HepG2 (cell line): ENCODE data around the gene EYA2. TPM values are rescaled to one million over a fixed set of nuclear protein-coding genes. Genes with fewer than 3 reads are reported as not detected.

Experiments
- ATAC-seq: fragments of 200-7000 bp; cut with Tn5 transposase; 3 replicates; pipeline ENCODE4 v1.9.1; 2020; ENCODE audit warnings: mild to moderate bottlenecking, moderate library complexity
- BruUV-seq: library from RNA; stranded (reverse); fragments of 400-500 nt; replicated peaks from 2 replicates; lab custom pipeline; 2021; lab: Mats Ljungman, UMichigan
- CTCF ChIA-PET: fragments of 300-600 bp; formaldehyde crosslinking; extraction: SDS; loops from one replicate; lab custom pipeline; 2021; ENCODE audit warnings: low total read pairs, inconsistent platforms, low intra/inter-chr PET ratio; lab: Yijun Ruan, JAX
- POLR2A ChIA-PET: fragments of 350-600 bp; sonication (Branson Sonifier 250); formaldehyde crosslinking; loops from one replicate; lab custom pipeline; 2020; ENCODE audit warnings: antibody characterized with exemption, inconsistent platforms; lab: Yijun Ruan, JAX
- DNase-seq: peaks from one replicate; pipeline ENCODE4 v3.0.0-alpha.2; 2015; ENCODE audit warnings: low spot score
- FAIRE-seq: peaks from 3 replicates; lab custom pipeline; 2011; peaks lifted over from hg19 to GRCh38; lab: Jason Lieb, UNC
- H2AFZ ChIP-seq: one replicate; pipeline ENCODE4 v1.6.1; 2011; ENCODE audit warnings: low read length, inconsistent platforms
- H3K27ac ChIP-seq: fragments of 300-600 bp; 3 replicates; pipeline ENCODE4 v1.8.0; 2011; ENCODE audit warnings: mixed run types, mild to moderate bottlenecking, mixed read lengths, low read length, inconsistent platforms; ENCODE audit not compliant: insufficient read depth; ENCODE audit errors: extremely low read length
- H3K27me3 ChIP-seq, 2 experiments: fragments of 200-600 bp in 1 of 2; 2 replicates in 1 of 2; 3 replicates in 1 of 2; pipeline versions ENCODE4 v1.6.0 to v1.8.0; 2011; ENCODE audit warnings: low read length in 2 of 2, mild to moderate bottlenecking in 2 of 2, moderate library complexity in 2 of 2, inconsistent platforms in 1 of 2; ENCODE audit not compliant: insufficient read depth in 2 of 2, control insufficient read depth in 1 of 2
- H3K36me3 ChIP-seq, 2 experiments: fragments of 200-600 bp in 1 of 2; replicated peaks in 1 of 2; 2 replicates in 1 of 2; 3 replicates in 1 of 2; pipeline versions ENCODE4 v1.5.1 to v1.8.0; 2011; ENCODE audit warnings: low read length in 2 of 2, inconsistent platforms in 1 of 2; ENCODE audit not compliant: insufficient read depth in 2 of 2, control insufficient read depth in 1 of 2
- H3K4me1 ChIP-seq: 2 replicates; pipeline ENCODE4 v1.5.1; 2012; ENCODE audit warnings: low read length, inconsistent platforms; ENCODE audit not compliant: insufficient read depth
- H3K4me2 ChIP-seq: 2 replicates; pipeline ENCODE4 v1.6.0; 2011; ENCODE audit warnings: low read depth, low read length, inconsistent platforms
- H3K4me3 ChIP-seq, 3 experiments: fragments of 200-600 bp in 1 of 3; sonication (generic), shearing (Covaris generic) in 1 of 3; replicated peaks in 1 of 3; 2 replicates each; pipeline ENCODE4 v1.5.1; 2011 to 2016; ENCODE audit warnings: low read length in 3 of 3, inconsistent platforms in 2 of 3, low read depth in 2 of 3, mild to moderate bottlenecking in 2 of 3, control low read depth in 1 of 3, mixed read lengths in 1 of 3; ENCODE audit not compliant: insufficient read depth in 1 of 3
- H3K79me2 ChIP-seq: one replicate; pipeline ENCODE4 v1.6.1; 2011; ENCODE audit warnings: low read length, inconsistent platforms; ENCODE audit not compliant: insufficient read depth
- H3K9ac ChIP-seq: 2 replicates; pipeline ENCODE4 v1.6.0; 2011; ENCODE audit warnings: mild to moderate bottlenecking, low read depth, low read length, inconsistent platforms; ENCODE audit not compliant: insufficient read depth
- H3K9me3 ChIP-seq: 2 replicates; pipeline ENCODE4 v1.5.1; 2012; ENCODE audit warnings: mild to moderate bottlenecking, low read length
- H4K20me1 ChIP-seq: 2 replicates; pipeline ENCODE4 v1.6.0; 2011; ENCODE audit warnings: inconsistent platforms, mild to moderate bottlenecking, low read length, moderate library complexity; ENCODE audit not compliant: insufficient read depth
- AGO2 ChIP-seq: fragments of 200-400 bp; formaldehyde crosslinking; optimal IDR thresholded peaks from 2 replicates; pipeline ENCODE3; 2017; ENCODE audit warnings: mild to moderate bottlenecking, low read depth, low read length, moderate library complexity
- BRCA1 ChIP-seq: sonication (generic); formaldehyde crosslinking; IDR thresholded peaks from 2 replicates; pipeline ENCODE4 v1.4.0; 2020; ENCODE audit warnings: missing genetic modification reagents
- KLF6 ChIP-seq: IDR thresholded peaks from 2 replicates; pipeline ENCODE4 v1.8.0; 2016; ENCODE audit warnings: missing biosample characterization, missing genetic modification reagents
- NFE2L1 ChIP-seq: sonication (generic); formaldehyde crosslinking; IDR thresholded peaks from 2 replicates; pipeline ENCODE4 v1.4.0; 2020; ENCODE audit warnings: missing genetic modification reagents, mild to moderate bottlenecking, borderline replicate concordance
- POLR2G ChIP-seq: fragments of 200-400 bp; formaldehyde crosslinking; IDR thresholded peaks from 2 replicates; pipeline ENCODE4 v1.6.1; 2018; ENCODE audit warnings: mild to moderate bottlenecking, low read depth, low read length, moderate library complexity
- RBM22 ChIP-seq: fragments of 200-400 bp; formaldehyde crosslinking; optimal IDR thresholded peaks from 2 replicates; pipeline ENCODE3; 2017; ENCODE audit warnings: mild to moderate bottlenecking, low read length, moderate library complexity
- TBX3 ChIP-seq: fragments of 450-650 bp; IDR thresholded peaks from 2 replicates; pipeline ENCODE4 v1.6.1; 2017; ENCODE audit warnings: antibody characterized with exemption, mild to moderate bottlenecking, inconsistent platforms, borderline replicate concordance
- TCF7 ChIP-seq: sonication (generic); IDR thresholded peaks from 2 replicates; pipeline ENCODE4 v1.6.1; 2016; ENCODE audit warnings: antibody characterized with exemption, low read depth
- ZBTB38 ChIP-seq: sonication (generic); formaldehyde crosslinking; IDR thresholded peaks from 2 replicates; pipeline ENCODE4 v1.5.1; 2020; ENCODE audit warnings: mild to moderate bottlenecking, missing genetic modification reagents
- ZNF547 ChIP-seq: sonication (generic); formaldehyde crosslinking; IDR thresholded peaks from 2 replicates; pipeline ENCODE4 v1.5.1; 2020; ENCODE audit warnings: mild to moderate bottlenecking, missing genetic modification reagents
- ZNF644 ChIP-seq: IDR thresholded peaks from 2 replicates; pipeline ENCODE4 v1.6.1; 2016; ENCODE audit warnings: low read depth
- WGBS: methylation state at CpG from one replicate; pipeline ENCODE4 v1.1.6; 2017; ENCODE audit warnings: low lambda C conversion rate; 5-methylcytosine and 5-hydroxymethylcytosine counted together
- in situ Hi-C: cut with HindIII; loops from 2 replicates; pipeline ENCODE4 v1.10.0; 2017; ENCODE audit warnings: low pct_unique_long_range_greater_than_20kb; ENCODE audit not compliant: extremely low pct_ligation_motif_present
- intact Hi-C: fragments of 100-400 bp; cut with micrococcal nuclease; formaldehyde crosslinking; loops from one replicate; pipeline ENCODE4 v1.10.0; 2022; ENCODE audit not compliant: unreplicated experiment
- polyA plus RNA-seq, 8 experiments: library from polyadenylated mRNA; depleted of rRNA in 3 of 8; stranded (reverse) in 7 of 8; unstranded in 1 of 8; fragments of >200 nt; fragmentation: Illumina TruSeq in 4 of 8; extraction: Trizol in 4 of 8; gene quantifications; 2 replicates each; pipeline versions ENCODE4 v1.2.1 to v1.2.3, GENCODE V29; 2011 to 2016; ENCODE audit warnings: low read depth in 4 of 8, missing spikeins in 1 of 8, mixed read lengths in 1 of 8; ENCODE audit not compliant: insufficient read depth in 1 of 8
- total RNA-seq, 5 experiments: library from RNA; depleted of rRNA; stranded (reverse); fragments of >200 nt; fragmentation: Illumina TruSeq; extraction: Trizol; gene quantifications; 2 replicates each; pipeline ENCODE4 v1.2.3, GENCODE V29; 2016; ENCODE audit warnings: low read depth in 1 of 5
- TF ChIP-seq, protein P1 (sequence below): sonication (generic); formaldehyde crosslinking; IDR thresholded peaks from 2 replicates; pipeline ENCODE4 v1.4.0; 2020; ENCODE audit warnings: mild to moderate bottlenecking, low read depth, missing genetic modification reagents
- TF ChIP-seq, protein P2 (sequence below): sonication (generic); formaldehyde crosslinking; IDR thresholded peaks from 2 replicates; pipeline ENCODE4 v1.5.1; 2020; ENCODE audit warnings: mild to moderate bottlenecking, missing genetic modification reagents, moderate library complexity

The EYA2 gene
- total and polyA plus RNA-seq, 2 of the 13 experiments (the other 11 are each of a cell fraction or from before 2014, with no cell fraction given) = not detected

- TF ChIP-seq ZNF644 (CRISPR knock-in tag) (0 out of 2 replicates have a peak, but pooled peaks have one; percentile 47), KLF6 (CRISPR knock-in tag) (no peak), NFE2L1 (CRISPR knock-in tag) (peak; percentile 59; the same call in 1 of the 2 replicates), TBX3 (no peak), TCF7 (no peak), AGO2 (peak; percentile 59), RBM22 (peak; percentile 94)
- TF ChIP-seq, protein P1, sequence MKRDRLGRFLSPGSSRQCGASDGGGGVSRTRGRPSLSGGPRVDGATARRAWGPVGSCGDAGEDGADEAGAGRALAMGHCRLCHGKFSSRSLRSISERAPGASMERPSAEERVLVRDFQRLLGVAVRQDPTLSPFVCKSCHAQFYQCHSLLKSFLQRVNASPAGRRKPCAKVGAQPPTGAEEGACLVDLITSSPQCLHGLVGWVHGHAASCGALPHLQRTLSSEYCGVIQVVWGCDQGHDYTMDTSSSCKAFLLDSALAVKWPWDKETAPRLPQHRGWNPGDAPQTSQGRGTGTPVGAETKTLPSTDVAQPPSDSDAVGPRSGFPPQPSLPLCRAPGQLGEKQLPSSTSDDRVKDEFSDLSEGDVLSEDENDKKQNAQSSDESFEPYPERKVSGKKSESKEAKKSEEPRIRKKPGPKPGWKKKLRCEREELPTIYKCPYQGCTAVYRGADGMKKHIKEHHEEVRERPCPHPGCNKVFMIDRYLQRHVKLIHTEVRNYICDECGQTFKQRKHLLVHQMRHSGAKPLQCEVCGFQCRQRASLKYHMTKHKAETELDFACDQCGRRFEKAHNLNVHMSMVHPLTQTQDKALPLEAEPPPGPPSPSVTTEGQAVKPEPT = peak; percentile 51; the same call in 1 of the 2 replicates
Measured at GRCh38 chr20:47220161-47220582, 325.5 kb downstream of the EYA2 start (continued).

GRCh38 chr20:47221036-47221625, 326.5 kb downstream of the EYA2 start:
- POLR2A ChIA-PET = interaction anchor here (0.9 to 1.1 kb wide), 2 partner anchors 13 to 138 kb away, joined by 3 read pairs; no protein-coding TSS in a partner anchor
- intact Hi-C loops (no loop called here), in situ Hi-C loops (no loop called here)
- H3K9me3 ChIP-seq = no peaks in the 10 kb centered on the region
- no peak for ATAC-seq
- DNase-seq = no peak
- H2AFZ ChIP-seq = no peak overlapping the region
- TF ChIP-seq AGO2 (peak; percentile 35), ZBTB38 (CRISPR knock-in tag) (0 out of 2 replicates have a peak, but pooled peaks have one; percentile 15), RBM22 (peak; percentile 60), ZNF547 (CRISPR knock-in tag) (no peak), BRCA1 (no peak), POLR2G (peak; percentile 28; the same call in 1 of the 2 replicates)
- TF ChIP-seq, protein P2, sequence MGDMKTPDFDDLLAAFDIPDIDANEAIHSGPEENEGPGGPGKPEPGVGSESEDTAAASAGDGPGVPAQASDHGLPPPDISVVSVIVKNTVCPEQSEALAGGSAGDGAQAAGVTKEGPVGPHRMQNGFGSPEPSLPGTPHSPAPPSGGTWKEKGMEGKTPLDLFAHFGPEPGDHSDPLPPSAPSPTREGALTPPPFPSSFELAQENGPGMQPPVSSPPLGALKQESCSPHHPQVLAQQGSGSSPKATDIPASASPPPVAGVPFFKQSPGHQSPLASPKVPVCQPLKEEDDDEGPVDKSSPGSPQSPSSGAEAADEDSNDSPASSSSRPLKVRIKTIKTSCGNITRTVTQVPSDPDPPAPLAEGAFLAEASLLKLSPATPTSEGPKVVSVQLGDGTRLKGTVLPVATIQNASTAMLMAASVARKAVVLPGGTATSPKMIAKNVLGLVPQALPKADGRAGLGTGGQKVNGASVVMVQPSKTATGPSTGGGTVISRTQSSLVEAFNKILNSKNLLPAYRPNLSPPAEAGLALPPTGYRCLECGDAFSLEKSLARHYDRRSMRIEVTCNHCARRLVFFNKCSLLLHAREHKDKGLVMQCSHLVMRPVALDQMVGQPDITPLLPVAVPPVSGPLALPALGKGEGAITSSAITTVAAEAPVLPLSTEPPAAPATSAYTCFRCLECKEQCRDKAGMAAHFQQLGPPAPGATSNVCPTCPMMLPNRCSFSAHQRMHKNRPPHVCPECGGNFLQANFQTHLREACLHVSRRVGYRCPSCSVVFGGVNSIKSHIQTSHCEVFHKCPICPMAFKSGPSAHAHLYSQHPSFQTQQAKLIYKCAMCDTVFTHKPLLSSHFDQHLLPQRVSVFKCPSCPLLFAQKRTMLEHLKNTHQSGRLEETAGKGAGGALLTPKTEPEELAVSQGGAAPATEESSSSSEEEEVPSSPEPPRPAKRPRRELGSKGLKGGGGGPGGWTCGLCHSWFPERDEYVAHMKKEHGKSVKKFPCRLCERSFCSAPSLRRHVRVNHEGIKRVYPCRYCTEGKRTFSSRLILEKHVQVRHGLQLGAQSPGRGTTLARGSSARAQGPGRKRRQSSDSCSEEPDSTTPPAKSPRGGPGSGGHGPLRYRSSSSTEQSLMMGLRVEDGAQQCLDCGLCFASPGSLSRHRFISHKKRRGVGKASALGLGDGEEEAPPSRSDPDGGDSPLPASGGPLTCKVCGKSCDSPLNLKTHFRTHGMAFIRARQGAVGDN (CRISPR knock-in tag) = peak; percentile 8; the same call in 1 of the 2 replicates
- no peak overlapping the region for H3K4me2 ChIP-seq
- H3K27ac ChIP-seq = no peak overlapping the region
- BruUV-seq = no TSS peak
- CTCF ChIA-PET = interaction anchor here (1.7 kb wide), 2 partner anchors 25 to 163 kb away, joined by 5 to 13 read pairs; no protein-coding TSS in a partner anchor
- 93% methylated on average over 16 of the region's 16 CpGs for WGBS
- FAIRE-seq = no peak
- H3K79me2 ChIP-seq = peaks cover 6% of the 10 kb centered on the region
- H3K27me3 ChIP-seq = no peaks in the 10 kb centered on the region
- H3K9ac ChIP-seq = no peak overlapping the region
- H3K36me3 ChIP-seq = peaks cover 60 to 84% of the 10 kb centered on the region in 2 experiments
- no peak overlapping the region for H3K4me3 ChIP-seq
- H4K20me1 ChIP-seq = peaks cover 10% of the 10 kb centered on the region; the same call in 1 of the 2 replicates
- peaks cover 22% of the 10 kb centered on the region for H3K4me1 ChIP-seq
